OCI-LY1 (cell line): ENCODE measurements around the gene C1QTNF3.
"Not testable (repeated sequence)": the region's sequence is repeated elsewhere in the genome, so short reads cannot be mapped to it uniquely, and the experiment has no call there.

Source experiments
- H2AFZ ChIP-seq: fragments of 200-600 bp; sonication (generic), shearing (Covaris generic); 2 replicates; pipeline ENCODE4 v1.6.0; 2014; ENCODE audit warnings: antibody characterized with exemption, mild to moderate bottlenecking, low read length
- H3F3A ChIP-seq: fragments of 200-600 bp; sonication (generic), shearing (Covaris generic); 2 replicates; pipeline ENCODE4 v1.6.0; 2014; ENCODE audit warnings: mild to moderate bottlenecking, antibody characterized with exemption, low read length, moderate library complexity; ENCODE audit not compliant: insufficient read depth
- H3K27ac ChIP-seq: fragments of 200-600 bp; sonication (generic); 2 replicates; pipeline ENCODE4 v1.5.1; 2014; ENCODE audit warnings: low read length, mixed run types, mild to moderate bottlenecking, low read depth; ENCODE audit not compliant: poor library complexity, severe bottlenecking
- H3K27me3 ChIP-seq: fragments of 200-600 bp; sonication (generic); 2 replicates; pipeline ENCODE4 v1.6.0; 2014; ENCODE audit warnings: antibody characterized with exemption, mild to moderate bottlenecking, low read length, moderate library complexity; ENCODE audit not compliant: insufficient read depth
- H3K36me3 ChIP-seq: fragments of 200-600 bp; sonication (generic); 2 replicates; pipeline ENCODE4 v1.6.1; 2014; ENCODE audit warnings: mild to moderate bottlenecking, antibody characterized with exemption, low read length, moderate library complexity, mixed read lengths; ENCODE audit not compliant: insufficient read depth
- H3K4me1 ChIP-seq: fragments of 200-600 bp; sonication (generic); 2 replicates; pipeline ENCODE4 v1.5.1; 2014; ENCODE audit warnings: mild to moderate bottlenecking, low read length, moderate library complexity; ENCODE audit not compliant: insufficient read depth, severe bottlenecking
- H3K4me2 ChIP-seq: fragments of 200-600 bp; sonication (generic), shearing (Covaris generic); 2 replicates; pipeline ENCODE4 v1.6.1; 2014; ENCODE audit warnings: low read length
- H3K4me3 ChIP-seq: fragments of 200-600 bp; sonication (generic); 2 replicates; pipeline ENCODE4 v1.5.1; 2014; ENCODE audit warnings: low read length, low read depth, mild to moderate bottlenecking, mixed read lengths; ENCODE audit not compliant: poor library complexity, severe bottlenecking
- H3K79me2 ChIP-seq: fragments of 200-600 bp; shearing (Covaris generic); 2 replicates; pipeline ENCODE4 v1.6.1; 2016; ENCODE audit warnings: mixed run types, low read length, mixed read lengths; ENCODE audit not compliant: insufficient read depth
- H3K9ac ChIP-seq: fragments of 200-600 bp; sonication (generic), shearing (Covaris generic); 2 replicates; pipeline ENCODE4 v1.6.1; 2014; ENCODE audit warnings: mild to moderate bottlenecking, low read length, mixed read lengths
- H3K9me2 ChIP-seq: fragments of 200-600 bp; sonication (generic), shearing (Covaris generic); 2 replicates; pipeline ENCODE4 v1.6.1; 2014; ENCODE audit warnings: low read depth, mild to moderate bottlenecking, low read length, mixed read lengths
- H3K9me3 ChIP-seq: fragments of 200-600 bp; shearing (Covaris generic); 2 replicates; pipeline ENCODE4 v1.6.1; 2014; ENCODE audit warnings: low read length, mixed read lengths
- H4K20me1 ChIP-seq: fragments of 200-600 bp; sonication (generic), shearing (Covaris generic); 2 replicates; pipeline ENCODE4 v1.6.0; 2016; ENCODE audit warnings: mild to moderate bottlenecking, low read length; ENCODE audit not compliant: insufficient read depth
- EZH2 ChIP-seq: fragments of 200-600 bp; sonication (generic), shearing (Covaris generic); IDR thresholded peaks from 2 replicates; pipeline ENCODE4 v1.8.0; 2017; ENCODE audit warnings: borderline replicate concordance, mixed run types, mild to moderate bottlenecking, antibody characterized with exemption, low read length, moderate library complexity, mixed read lengths
- TF ChIP-seq, protein P1 (sequence below): fragments of 200-600 bp; sonication (generic), shearing (Covaris generic); IDR thresholded peaks from 2 replicates; pipeline ENCODE4 v1.5.1; 2017; ENCODE audit warnings: mild to moderate bottlenecking, antibody characterized with exemption, low read length, moderate library complexity, mixed read lengths

C1QTNF3 gene

DNA sequence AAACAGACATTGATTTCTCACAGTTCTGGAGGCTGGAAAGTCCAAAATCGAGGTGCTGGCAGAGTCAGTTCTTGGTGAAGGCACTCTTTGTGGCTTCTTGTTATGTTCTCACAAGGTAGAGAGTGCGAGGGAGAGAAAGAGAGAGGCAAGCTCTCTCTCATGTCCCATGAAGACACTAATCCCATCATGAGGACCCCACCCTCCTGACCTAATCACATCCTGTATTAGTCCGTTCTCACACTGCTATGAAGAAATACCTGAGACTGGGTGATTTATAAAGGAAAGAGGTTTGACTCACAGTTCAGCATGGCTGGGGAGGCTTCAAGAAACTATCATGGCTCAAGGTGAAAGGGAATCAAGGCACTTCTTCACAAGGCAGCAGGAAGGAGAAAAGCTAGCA, 29.5 kb downstream of the C1QTNF3 start:
- TF ChIP-seq EZH2, result no peak
- TF ChIP-seq, protein P1, sequence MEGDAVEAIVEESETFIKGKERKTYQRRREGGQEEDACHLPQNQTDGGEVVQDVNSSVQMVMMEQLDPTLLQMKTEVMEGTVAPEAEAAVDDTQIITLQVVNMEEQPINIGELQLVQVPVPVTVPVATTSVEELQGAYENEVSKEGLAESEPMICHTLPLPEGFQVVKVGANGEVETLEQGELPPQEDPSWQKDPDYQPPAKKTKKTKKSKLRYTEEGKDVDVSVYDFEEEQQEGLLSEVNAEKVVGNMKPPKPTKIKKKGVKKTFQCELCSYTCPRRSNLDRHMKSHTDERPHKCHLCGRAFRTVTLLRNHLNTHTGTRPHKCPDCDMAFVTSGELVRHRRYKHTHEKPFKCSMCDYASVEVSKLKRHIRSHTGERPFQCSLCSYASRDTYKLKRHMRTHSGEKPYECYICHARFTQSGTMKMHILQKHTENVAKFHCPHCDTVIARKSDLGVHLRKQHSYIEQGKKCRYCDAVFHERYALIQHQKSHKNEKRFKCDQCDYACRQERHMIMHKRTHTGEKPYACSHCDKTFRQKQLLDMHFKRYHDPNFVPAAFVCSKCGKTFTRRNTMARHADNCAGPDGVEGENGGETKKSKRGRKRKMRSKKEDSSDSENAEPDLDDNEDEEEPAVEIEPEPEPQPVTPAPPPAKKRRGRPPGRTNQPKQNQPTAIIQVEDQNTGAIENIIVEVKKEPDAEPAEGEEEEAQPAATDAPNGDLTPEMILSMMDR, result no peak

DNA sequence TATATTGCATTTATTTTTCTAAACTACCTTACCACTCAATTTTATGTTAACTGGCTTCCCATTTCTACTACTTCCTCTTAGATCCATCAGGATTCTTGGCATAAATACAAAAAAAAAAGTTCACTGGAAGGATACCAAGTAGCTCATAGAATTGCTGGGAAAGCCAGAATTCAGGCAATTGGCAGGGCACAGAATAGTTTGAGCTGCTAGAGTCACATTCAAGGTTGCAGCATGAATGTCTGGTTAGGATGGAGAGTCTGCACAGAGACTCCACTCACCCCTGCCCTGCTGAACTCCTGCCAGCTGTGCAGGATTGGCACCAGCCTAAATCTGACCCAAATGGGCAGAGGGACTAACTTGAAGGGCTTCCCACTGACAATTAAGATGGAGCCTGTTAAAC, 30.2 kb downstream of the C1QTNF3 start:
- Histone ChIP-seq H3K27me3 (no peaks in the 10 kb centered on the region), H3K9ac (no peak overlapping the region), H3K4me2 (no peak overlapping the region), H3K36me3 (no peaks in the 10 kb centered on the region), H3K9me3 (no peaks in the 10 kb centered on the region), H3K79me2 (no peaks in the 10 kb centered on the region), H3K9me2 (no peaks in the 10 kb centered on the region), H3K4me1 (peaks cover 8% of the 10 kb centered on the region), H3K4me3 (no peak overlapping the region), H3F3A (no peaks in the 10 kb centered on the region), H3K27ac (no peak overlapping the region), H4K20me1 (no peaks in the 10 kb centered on the region), H2AFZ (no peak overlapping the region)
- TF ChIP-seq, protein P1, result no peak
- TF ChIP-seq EZH2, result no peak

More for the DNA sequence above, 29.5 kb downstream of the C1QTNF3 start:
- H3K79me2 ChIP-seq, result no peaks in the 10 kb centered on the region
- H2AFZ ChIP-seq, result no peak overlapping the region
- no peak overlapping the region for H3K9ac ChIP-seq
- no peaks in the 10 kb centered on the region for H3F3A ChIP-seq
- H3K4me3 ChIP-seq, result no peak overlapping the region
- H3K27me3 ChIP-seq, result no peaks in the 10 kb centered on the region
- no peaks in the 10 kb centered on the region for H3K36me3 ChIP-seq
- H3K27ac ChIP-seq, result no peak overlapping the region
- H3K9me2 ChIP-seq, result no peaks in the 10 kb centered on the region
- H4K20me1 ChIP-seq, result no peaks in the 10 kb centered on the region
- H3K4me1 ChIP-seq, result peaks cover 6% of the 10 kb centered on the region
- no peaks in the 10 kb centered on the region for H3K9me3 ChIP-seq
- no peak overlapping the region for H3K4me2 ChIP-seq

DNA sequence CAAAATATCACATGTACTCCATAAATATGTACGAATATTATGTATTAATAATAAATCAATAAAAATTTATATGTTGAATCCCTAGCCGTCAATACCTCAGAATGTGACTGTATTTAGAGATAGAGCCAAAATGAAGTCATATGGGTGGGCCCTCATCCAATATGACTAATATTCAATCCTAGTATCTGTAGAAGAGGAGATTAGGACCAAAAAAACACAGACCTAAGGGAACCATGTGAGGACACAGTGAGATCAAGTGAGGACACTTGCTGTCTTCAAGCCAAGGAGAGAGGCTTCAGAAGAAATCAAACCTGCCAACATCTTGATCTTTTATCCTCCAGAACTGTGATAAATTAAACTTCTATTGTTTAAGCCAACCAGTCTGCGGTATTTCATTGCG, 31.5 kb downstream of the C1QTNF3 start:
- Histone ChIP-seq H3K27ac (no peak overlapping the region), H3K4me1 (peaks cover 17% of the 10 kb centered on the region), H3K9me3 (no peaks in the 10 kb centered on the region), H3K4me3 (no peak overlapping the region), H3F3A (no peaks in the 10 kb centered on the region), H3K9ac (no peak overlapping the region), H3K4me2 (no peak overlapping the region), H3K9me2 (no peaks in the 10 kb centered on the region), H4K20me1 (no peaks in the 10 kb centered on the region), H3K79me2 (no peaks in the 10 kb centered on the region), H3K36me3 (no peaks in the 10 kb centered on the region), H2AFZ (no peak overlapping the region), H3K27me3 (no peaks in the 10 kb centered on the region)
- no peak for TF ChIP-seq EZH2
- TF ChIP-seq, protein P1, result no peak

DNA sequence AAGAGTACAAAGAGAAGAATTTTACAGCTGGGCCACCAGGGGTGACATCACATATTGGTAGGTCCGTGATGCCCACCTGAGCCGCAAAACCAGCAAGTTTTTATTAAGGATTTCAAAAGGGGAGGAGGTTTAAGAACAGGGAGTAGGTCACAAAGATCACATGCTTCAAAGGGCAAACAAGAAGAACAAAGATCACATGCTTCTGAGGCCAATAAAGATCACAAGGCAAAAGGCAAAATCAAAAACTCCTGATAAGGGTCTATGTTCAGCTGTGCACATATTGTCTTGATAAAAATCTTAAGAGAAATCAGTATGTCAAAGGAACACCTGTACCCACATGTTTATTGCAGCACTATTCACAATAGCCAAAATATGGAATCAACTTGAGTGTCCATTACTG, 32.9 kb downstream of the C1QTNF3 start:
- not testable (repeated sequence) for H3K27me3 ChIP-seq, H3K79me2 ChIP-seq, H3K27ac ChIP-seq, H4K20me1 ChIP-seq, H3K36me3 ChIP-seq, H3K4me2 ChIP-seq, H2AFZ ChIP-seq, H3K9me3 ChIP-seq, H3K9ac ChIP-seq, H3K9me2 ChIP-seq, H3F3A ChIP-seq, H3K4me3 ChIP-seq
- H3K4me1 ChIP-seq, result peaks cover 17% of the 10 kb centered on the region
